Measurements from ENCODE around the gene SLC35E3.

SLC35E3 gene

DNA sequence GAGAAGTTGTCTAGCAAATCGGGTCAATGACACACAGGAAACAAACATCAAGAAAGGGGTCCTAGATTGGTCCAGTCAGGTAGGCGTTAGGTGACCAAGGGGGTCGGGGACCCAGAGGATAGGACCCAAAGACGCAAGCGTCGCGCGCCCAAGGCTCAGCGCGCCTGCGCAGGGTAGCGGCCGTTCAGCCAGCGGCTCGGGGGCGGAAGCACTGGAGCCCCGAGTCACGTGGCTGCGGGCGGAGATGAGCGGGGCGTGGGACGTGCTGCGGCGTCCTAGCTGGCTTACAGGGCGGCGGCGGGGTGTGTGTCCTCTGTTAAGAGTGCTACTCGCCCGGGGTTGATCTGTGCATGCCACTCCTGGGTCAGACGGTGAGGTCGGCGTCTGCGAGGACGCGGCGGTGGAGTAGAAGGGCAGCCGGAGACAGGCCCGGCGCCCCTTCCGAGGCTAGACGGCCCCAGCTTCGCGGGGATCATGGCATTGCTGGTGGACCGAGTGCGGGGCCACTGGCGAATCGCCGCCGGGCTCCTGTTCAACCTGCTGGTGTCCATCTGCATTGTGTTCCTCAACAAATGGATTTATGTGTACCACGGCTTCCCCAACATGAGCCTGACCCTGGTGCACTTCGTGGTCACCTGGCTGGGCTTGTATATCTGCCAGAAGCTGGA is at the start of gene SLC35E3:
Gene SLC35E3 (plus strand): TSS at position 273 of the 668 bp plus-strand sequence. CDS start 202 bp downstream, at position 475.
- DNase-seq = peak; percentile 94

DNA sequence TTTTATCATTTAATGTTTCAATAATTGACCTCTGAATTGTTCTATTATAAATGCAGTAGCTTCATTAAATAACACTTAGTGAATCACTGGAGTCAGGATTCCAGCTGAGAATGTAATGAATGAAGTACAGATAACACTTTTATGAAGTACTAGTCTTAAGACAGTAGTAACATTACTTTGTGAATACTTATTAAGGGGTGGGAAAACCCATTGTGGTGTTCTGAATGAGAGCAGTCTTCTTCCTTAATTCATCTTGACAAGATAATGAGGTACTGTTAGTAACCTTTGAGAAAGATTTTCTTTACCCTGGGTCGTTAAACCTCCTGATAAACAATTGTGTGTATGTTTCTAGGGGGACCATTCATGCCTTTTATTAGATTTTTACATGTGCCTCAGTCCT is 46.5 kb upstream of the SLC35E3 start:
- DNase-seq = no peak

DNA sequence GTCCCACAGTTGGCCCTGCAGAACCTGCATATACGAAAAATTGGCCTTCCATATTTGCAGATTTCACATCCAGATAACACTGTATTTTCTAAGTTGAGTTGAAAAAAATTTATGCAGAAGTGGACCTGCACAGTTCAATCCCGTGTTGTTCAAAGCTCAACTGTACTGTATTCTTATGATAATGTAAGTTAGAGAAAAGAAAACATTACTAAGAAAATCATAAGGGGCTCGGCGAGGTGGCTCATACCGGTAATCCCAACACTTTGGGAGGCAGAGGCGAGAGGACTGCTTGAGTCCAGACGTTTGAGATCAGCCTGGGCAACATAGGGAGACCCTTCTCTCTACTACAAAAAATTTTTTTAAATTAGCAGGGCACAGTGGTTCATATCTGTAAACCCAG is 18.2 kb upstream of the SLC35E3 start:
- no peak for DNase-seq

GRCh38 chr12:68733661-68734071 is 12.3 kb upstream of the SLC35E3 start:
- no peak for DNase-seq

DNA sequence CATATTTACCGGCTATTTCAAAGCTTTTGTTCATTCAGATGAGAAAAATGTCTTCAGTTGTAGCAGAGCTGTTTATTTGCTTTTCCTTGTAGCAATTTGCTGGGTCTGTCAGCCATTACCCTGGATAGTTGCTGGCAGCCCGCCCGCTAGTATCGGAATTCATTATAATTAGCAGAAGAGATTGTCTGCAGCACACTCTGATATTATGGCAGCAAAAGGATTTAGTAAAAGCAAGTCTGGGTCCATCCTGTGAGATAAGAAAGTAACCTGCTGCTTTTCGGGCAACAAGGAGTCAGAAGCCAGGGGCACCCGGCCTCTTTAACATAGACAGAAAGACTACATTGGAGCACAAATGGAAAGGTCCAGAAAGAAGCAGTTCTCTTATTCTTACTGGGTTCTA is 6.1 kb upstream of the SLC35E3 start:
- no peak for DNase-seq

DNA sequence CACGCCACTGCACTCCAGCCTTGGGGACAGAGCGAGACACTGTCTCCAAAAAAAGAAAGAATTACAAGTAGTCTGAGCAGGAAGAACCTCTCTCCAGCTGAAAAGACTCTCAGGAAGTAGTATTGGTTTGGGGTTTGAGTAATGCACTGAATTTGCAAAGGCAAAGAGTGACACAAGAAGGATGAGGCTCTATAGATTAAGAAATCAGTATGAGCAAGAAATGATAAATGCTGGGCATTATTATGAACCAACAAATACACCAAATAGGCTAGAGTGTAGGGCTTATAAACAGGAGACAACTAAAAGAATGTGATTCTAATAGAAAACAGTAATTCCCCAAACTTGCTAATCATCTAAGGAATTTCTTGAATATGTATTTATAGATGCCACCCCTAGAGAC is 2.6 kb upstream of the SLC35E3 start:
- DNase-seq = no peak

DNA sequence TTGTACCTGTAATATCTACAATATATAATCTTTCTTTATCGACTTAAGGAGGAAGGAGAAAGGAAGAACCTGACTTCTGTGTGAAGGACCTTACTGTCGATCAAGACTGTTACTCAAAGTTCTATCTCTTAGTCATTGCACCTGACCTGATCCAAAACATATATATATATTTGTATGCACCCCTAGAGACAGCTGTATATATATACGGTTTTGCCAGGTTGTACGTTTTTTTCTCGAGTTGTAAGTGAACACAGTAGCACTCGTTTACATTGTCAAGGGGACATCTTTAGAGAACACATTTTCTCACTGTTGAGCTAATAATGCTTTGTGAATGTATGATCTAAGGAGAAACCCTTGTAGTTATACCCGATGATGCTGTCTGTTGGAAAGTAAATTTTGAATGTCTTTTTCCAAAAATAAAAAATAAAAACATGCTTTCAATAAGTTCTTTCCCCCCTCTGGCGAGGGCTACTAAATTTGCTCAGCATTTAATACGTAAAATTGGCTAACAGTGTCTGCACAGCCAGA is 536 bp upstream of the SLC35E3 start:
- DNase-seq = no peak

DNA sequence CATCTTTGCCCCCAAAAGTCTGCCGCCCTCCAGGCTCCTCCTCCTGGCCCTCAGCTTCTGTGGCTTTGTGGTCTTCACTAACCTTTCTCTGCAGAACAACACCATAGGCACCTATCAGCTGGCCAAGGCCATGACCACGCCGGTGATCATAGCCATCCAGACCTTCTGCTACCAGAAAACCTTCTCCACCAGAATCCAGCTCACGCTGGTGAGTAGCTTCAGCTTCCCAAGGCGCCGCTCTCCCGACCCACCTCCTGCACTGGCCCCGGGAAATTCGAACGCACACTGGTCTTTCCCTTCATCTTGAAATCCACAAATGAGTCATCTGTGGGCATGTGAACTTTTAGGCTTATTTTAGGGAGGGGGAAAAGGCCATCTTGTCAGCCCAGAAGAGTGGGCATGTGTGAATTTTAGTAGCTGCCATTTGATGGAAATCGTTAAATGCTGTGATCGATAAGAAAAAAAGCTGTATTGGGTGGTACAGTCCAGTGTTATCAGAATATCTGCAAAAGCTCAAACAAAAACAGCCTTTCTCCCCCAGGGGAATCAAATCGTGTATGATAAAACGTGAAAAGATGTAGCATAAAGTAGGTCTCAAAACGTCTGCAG is 700 bp downstream of the SLC35E3 start:
- DNase-seq = peak; percentile 56

GRCh38 chr12:68749443-68749842 is 3.5 kb downstream of the SLC35E3 start:
- DNase-seq = no peak

- no peak for DNase-seq
Observed at GRCh38 chr12:68749861-68750260, 3.9 kb downstream of the SLC35E3 start.

- DNase-seq = no peak
Observed at GRCh38 chr12:68750506-68750905, 4.5 kb downstream of the SLC35E3 start.

DNA sequence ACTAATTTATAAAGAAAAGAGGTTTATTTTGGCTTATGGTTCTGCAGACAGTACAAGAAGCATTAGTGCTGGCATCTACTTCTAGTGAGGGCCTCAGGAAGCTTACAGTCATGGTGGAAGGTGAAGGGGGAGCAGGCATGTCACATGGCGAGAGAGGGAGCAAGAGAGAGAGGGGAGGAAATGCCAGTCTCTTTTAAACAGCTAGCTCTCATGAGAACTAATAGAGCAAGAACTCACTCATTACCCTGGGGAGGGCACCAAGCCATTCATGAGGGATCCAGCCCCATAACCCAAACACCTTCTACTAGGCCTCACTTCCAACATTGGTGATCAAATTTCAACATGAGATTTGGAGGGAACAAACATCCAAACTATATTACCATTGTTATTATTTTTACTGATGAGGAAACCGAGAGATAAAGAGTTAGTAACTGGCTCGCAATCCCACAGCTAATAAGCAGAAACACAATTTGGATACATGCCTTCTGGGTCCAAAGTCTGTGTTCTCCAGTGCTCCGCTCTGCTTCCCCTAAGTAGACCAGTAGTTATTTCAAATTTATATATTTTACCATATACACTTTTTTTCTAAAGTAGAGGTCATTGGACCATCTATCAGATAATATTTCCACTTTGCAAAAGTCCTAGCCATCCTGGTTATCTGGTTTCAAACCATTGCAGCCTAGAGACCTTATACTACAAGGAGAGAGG is 9.7 kb downstream of the SLC35E3 start:
- no peak for DNase-seq

DNA sequence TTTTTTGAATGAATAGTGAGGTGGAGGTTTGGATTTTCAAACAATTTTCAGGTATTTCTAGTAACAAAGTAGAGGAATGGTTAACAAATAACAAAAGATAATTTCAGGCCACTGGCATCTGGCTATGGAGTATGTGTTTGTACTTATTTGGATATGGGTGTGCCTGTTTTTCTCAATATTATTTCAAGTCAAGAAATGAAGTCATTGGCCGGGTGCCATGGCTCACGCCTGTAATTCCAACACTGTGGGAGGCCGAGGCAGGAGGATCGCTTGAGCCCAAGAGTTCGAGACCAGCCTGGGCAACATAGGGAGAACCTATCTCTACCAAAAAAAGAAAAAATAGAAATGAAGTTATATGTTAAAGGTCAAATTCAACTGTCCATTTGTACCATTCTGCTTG is 13.9 kb downstream of the SLC35E3 start:
- DNase-seq = no peak

GRCh38 chr12:68760806-68761441 is 14.9 kb downstream of the SLC35E3 start:
- DNase-seq = no peak

DNA sequence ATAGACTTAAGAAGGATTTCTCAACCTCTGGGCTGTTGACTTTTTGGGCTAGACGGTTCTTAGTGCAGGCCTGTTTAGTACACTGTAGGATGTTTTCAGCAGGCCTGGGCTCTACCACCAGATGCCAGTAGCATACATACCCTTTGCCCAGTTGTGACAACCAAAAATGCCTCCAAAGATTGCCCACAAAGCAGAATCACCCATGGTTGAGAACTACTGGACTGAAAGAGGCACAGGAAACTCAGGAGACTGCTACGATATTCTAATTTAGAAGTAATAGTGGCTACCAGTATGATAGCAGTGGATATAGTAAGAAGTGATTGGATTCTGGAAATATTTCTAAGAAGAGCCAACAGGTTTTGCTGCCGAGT is 15.5 kb downstream of the SLC35E3 start:
- no peak for DNase-seq

DNA sequence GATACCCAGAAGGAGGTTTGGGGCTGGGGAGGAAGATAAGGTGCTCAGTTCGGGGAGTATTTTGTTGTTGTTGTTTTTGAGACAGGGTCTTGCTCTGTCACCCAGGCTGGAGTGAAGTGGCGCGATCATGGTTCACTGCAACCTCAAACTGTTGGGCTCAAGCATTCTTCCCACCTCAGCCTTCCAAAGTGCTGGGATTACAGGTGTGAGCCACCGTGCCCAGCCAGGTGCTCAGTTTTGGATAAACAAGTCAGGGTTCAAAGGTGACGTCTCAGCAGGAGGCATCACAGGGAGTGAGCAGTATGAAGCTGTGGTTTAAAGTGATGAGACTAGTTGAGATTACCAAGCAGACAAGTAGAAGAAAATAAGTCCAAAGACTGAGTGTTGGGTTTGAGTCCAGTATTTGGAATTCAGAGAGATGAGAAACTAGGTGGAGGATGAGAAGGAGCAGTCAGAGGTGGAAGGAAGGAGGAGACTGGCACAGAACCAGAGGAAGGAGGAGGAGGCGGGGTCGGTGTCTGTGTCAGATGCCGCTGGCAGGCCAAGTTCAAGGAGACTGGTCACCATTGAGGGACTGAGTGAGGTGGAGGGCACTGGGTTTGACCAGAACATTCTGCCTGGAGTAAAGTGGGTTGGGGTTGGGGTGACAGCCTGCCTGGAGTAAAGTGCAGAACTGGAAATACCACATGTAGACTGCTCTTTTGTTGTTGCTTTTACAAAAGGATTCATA is 16.1 kb downstream of the SLC35E3 start:
- no peak for DNase-seq

GRCh38 chr12:68762691-68763090 is 16.7 kb downstream of the SLC35E3 start:
- DNase-seq = no peak

DNA sequence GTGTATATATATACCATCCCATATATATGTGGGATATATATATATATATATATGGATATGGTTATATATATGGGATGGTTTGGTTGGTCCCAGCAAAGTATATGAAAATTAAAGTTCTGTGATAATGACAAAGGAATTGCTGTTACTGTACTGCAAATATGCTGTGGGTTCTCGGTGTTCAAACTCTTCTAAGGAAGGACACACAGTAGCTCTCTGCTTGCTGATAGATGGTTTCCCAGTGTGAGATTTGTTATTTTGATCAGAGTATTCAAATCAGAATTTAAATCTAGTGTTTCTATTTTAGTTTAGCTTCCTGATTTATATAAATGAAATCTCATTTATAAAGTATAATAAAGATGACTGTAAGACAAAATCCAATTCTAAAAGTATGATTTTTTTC is 19.7 kb downstream of the SLC35E3 start:
- no peak for DNase-seq

DNA sequence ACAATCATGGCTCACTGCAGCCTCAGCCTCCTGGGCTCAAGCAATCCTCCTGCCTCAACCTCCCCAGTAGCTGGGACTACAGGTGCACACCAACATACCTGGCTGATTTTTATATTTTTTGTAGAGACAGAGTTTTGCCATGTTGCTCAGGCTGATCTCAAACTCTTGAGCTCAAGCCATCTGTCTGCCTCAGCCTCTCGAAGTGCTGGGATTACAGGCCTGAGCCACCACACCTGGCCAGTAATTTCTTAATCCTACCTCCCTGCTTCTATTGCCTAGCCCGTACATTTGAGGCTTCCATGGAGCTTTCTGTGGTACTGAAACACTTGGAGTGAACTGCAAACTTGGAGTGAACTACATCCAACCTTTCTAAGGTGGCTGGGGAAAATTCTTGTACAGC is 20.7 kb downstream of the SLC35E3 start:
- no peak for DNase-seq

DNA sequence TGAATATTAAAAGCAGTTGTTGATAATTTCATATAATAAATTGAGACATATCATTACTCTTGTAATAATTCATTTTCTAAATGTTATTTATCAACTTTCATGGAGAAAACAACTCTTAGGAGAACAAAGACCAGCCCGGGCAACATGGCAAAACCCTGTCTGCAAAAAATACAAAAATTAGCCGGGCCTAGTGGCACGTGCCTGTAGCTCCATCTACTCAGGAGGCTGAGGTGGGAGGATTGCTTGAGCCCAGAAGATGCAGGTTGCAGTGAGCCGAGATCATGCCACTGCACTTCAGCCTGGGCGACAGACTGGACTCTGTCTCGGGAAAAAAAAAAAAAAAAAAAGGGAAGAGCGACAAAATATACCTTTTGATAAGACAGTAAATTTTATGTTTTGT is 21.2 kb downstream of the SLC35E3 start:
- no peak for DNase-seq

DNA sequence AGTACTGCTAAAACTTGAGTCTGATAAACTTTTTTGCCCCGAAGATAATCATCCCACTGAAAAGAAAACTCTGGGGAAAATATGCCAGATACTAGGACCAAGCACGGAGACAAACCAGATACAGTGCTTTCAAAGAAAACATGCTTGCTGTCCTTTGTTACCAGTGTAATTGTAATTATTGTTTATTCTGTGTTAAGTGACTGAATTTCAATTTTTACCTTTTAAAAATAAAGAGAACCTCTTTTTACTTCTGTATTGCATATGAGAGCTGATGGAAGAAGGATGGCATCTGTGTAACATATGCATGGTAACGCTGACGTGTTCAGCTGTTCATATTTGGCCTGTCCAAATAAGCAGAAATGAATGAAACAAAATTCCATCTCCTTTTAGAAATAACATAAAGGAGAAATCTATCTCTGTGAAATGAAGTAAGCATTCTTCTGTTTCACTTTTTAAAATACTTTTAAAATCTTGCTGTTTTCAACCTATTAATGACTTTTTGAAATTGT is 22.5 kb downstream of the SLC35E3 start:
- DNase-seq = no peak

DNA sequence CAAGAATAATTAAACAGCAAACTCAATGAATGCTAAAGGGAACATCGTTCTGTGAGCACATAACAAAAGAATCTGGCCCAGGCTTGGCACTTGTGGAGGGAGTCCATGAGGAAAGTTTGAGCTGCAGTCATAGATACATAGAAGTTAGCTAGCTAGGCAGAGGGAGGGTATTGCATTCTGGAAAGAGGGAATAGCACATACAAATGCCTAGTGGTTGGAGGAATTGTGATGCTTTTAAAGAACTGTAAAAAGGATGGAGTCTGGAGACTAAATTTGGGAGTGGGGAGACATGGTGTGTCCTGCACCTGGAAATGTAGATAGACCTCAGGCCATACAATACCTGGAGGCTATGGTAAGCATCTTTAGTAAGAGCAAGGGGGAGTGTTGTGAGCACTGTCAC is 24.0 kb downstream of the SLC35E3 start:
- no peak for DNase-seq

Data from stimulated activated CD8-positive, alpha-beta memory T cell treated with anti-CD3 and anti-CD28 coated beads, Interleukin-4, amount 100 ng/mL, for 48 hours (primary cell).